ENCODE results near the gene PRND. TPM values are rescaled to one million over a fixed set of nuclear protein-coding genes. Genes with fewer than 3 reads are reported as not detected.
"Not testable (repeated sequence)": the region's sequence is repeated elsewhere in the genome, so short reads cannot be mapped to it uniquely, and the experiment has no call there.

PRND gene
- total RNA-seq, 1 experiment from 2014 or later = 0.04 TPM

DNA sequence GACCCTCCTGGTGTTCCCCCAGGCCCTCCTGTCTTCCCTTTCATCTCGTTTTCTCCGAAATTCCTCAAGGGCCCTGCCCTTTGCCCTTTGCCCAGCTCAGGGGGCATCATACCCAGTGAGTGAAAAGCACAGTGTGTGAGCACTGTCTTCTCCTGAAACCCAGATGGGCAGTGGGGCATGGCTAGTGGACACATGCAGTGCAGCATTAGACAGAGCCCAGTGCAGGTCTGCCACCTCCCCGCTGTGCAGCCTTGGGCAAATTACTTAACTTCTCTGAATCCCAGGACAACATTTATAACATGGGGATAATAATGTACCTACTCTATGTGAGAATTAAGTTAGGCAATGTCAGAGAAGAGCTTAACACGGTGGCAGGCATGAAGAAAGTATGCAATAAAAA, 1.3 kb downstream of the PRND start:
- H3K18ac ChIP-seq (ENCODE audit: insufficient read length, low read depth, low read length) = no peak overlapping the region
- H4K20me1 ChIP-seq (ENCODE audit: control insufficient read depth, insufficient read depth, insufficient read length) = no peaks in the 10 kb centered on the region
- no peak overlapping the region for H3K27ac Mint-ChIP-seq
- H3K36me3 Mint-ChIP-seq (ENCODE audit: insufficient read depth in 1 of 3, low read depth in 3 of 3) = no peaks in the 10 kb centered on the region; a peak in 1 of 7 replicates
- no peaks in the 10 kb centered on the region for H3K79me1 ChIP-seq (ENCODE audit: insufficient read depth, low read depth, low read length, poor library complexity, severe bottlenecking)
- TF ChIP-seq, protein P1, sequence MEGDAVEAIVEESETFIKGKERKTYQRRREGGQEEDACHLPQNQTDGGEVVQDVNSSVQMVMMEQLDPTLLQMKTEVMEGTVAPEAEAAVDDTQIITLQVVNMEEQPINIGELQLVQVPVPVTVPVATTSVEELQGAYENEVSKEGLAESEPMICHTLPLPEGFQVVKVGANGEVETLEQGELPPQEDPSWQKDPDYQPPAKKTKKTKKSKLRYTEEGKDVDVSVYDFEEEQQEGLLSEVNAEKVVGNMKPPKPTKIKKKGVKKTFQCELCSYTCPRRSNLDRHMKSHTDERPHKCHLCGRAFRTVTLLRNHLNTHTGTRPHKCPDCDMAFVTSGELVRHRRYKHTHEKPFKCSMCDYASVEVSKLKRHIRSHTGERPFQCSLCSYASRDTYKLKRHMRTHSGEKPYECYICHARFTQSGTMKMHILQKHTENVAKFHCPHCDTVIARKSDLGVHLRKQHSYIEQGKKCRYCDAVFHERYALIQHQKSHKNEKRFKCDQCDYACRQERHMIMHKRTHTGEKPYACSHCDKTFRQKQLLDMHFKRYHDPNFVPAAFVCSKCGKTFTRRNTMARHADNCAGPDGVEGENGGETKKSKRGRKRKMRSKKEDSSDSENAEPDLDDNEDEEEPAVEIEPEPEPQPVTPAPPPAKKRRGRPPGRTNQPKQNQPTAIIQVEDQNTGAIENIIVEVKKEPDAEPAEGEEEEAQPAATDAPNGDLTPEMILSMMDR (conservative IDR thresholded peaks at IDR 0.05) = no peak
- no peak overlapping the region for H2AFZ ChIP-seq (ENCODE audit: low read length)
- H2AK5ac ChIP-seq (ENCODE audit: insufficient read length, low read length) = no peak overlapping the region
- H3K9me3 ChIP-seq (ENCODE audit: control insufficient read depth, low read depth, low read length) = no peaks in the 10 kb centered on the region
- no peak overlapping the region for H3K23ac ChIP-seq (ENCODE audit: insufficient read length, low read depth, low read length)
- no peak overlapping the region for H3K56ac ChIP-seq (ENCODE audit: insufficient read length, low read depth, low read length)
- no peak overlapping the region for H3K4me2 ChIP-seq (ENCODE audit: insufficient read depth, insufficient read length, low read length)
- H3K9ac ChIP-seq (ENCODE audit: extremely low read depth, insufficient read length, low read length) = no peak overlapping the region
- H2BK12ac ChIP-seq (ENCODE audit: insufficient read length, low read depth, low read length) = no peak overlapping the region
- H3K9me3 Mint-ChIP-seq = peaks cover 0 to 3% of the 10 kb centered on the region in 2 experiments; a peak in 1 of 5 replicates
- no peak overlapping the region for H2BK20ac ChIP-seq (ENCODE audit: low read depth, low read length, poor library complexity, severe bottlenecking)
- H2BK120ac ChIP-seq (ENCODE audit: low read depth, low read length, poor library complexity, severe bottlenecking) = no peak overlapping the region
- H3K79me2 ChIP-seq (ENCODE audit: insufficient read depth, low read length) = no peaks in the 10 kb centered on the region
- no peak overlapping the region for H3T11ph ChIP-seq (ENCODE audit: low read length)
- H2BK5ac ChIP-seq (ENCODE audit: insufficient read length, low read length) = no peak overlapping the region
- H3K4ac ChIP-seq (ENCODE audit: low read depth, low read length) = no peak overlapping the region
- no peak overlapping the region for H4K91ac ChIP-seq (ENCODE audit: insufficient read length, low read depth, low read length)
- H3K27me3 ChIP-seq (ENCODE audit: insufficient read depth, low read length) = no peaks in the 10 kb centered on the region
- no peak overlapping the region for H3K4me3 Mint-ChIP-seq
- H2BK15ac ChIP-seq (ENCODE audit: low read depth, low read length) = no peak overlapping the region
- H3K14ac ChIP-seq (ENCODE audit: insufficient read depth, low read length) = no peak overlapping the region
- H4K5ac ChIP-seq (ENCODE audit: insufficient read length, low read depth, low read length) = no peak overlapping the region
- WGBS (ENCODE audit: extremely low coverage, insufficient read length, low lambda C conversion rate) = no CpG with 5 or more reads among the region's 4 CpGs
- no peaks in the 10 kb centered on the region for H3K23me2 ChIP-seq (ENCODE audit: insufficient read length, low read depth, low read length, poor library complexity, severe bottlenecking)
- peaks cover 25 to 28% of the 10 kb centered on the region in 2 experiments for H3K4me1 Mint-ChIP-seq
- H4K8ac ChIP-seq (replicated peaks; ENCODE audit: insufficient read length, low read depth, low read length) = no peak overlapping the region
- DNase-seq = no peak
- H3K27me3 Mint-ChIP-seq (ENCODE audit: low read depth) = peaks cover 8% of the 10 kb centered on the region
- no peaks in the 10 kb centered on the region for H3K4me1 ChIP-seq (ENCODE audit: insufficient read depth, low read length)
- H3K27ac ChIP-seq (ENCODE audit: insufficient read length, low read depth, low read length) = no peak overlapping the region

DNA sequence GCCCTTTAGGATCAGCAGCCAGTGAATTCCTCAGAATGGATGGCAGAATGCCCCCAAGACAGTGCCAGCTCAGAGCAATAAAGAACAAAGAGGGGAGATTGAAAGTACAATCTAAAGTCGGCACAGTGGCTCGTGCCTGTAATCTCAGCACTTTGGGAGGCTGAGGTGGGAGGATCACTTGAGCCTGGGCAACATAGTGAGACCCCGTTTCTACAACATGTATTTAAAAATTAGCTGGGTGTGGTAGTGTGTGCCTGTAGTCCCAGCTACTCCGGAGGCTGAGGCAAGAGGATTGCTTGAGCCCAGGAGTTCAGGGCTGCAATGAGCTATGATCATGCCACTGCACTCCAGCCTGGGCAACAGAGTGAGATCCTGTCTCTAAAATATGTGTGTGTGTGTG, 1.8 kb downstream of the PRND start:
- not testable (repeated sequence) for H3K79me2 ChIP-seq (ENCODE audit: insufficient read depth, low read length); H3K23ac ChIP-seq (ENCODE audit: insufficient read length, low read depth, low read length); H2BK15ac ChIP-seq (ENCODE audit: low read depth, low read length); H3K9ac ChIP-seq (ENCODE audit: extremely low read depth, insufficient read length, low read length); H2BK20ac ChIP-seq (ENCODE audit: low read depth, low read length, poor library complexity, severe bottlenecking); H3K27ac Mint-ChIP-seq; H3K79me1 ChIP-seq (ENCODE audit: insufficient read depth, low read depth, low read length, poor library complexity, severe bottlenecking); H3K14ac ChIP-seq (ENCODE audit: insufficient read depth, low read length); H3K27ac ChIP-seq (ENCODE audit: insufficient read length, low read depth, low read length); H3K36me3 Mint-ChIP-seq (ENCODE audit: insufficient read depth in 1 of 3, low read depth in 3 of 3); H3K4me2 ChIP-seq (ENCODE audit: insufficient read depth, insufficient read length, low read length); H3K4ac ChIP-seq (ENCODE audit: low read depth, low read length); H3K4me1 ChIP-seq (ENCODE audit: insufficient read depth, low read length); H4K20me1 ChIP-seq (ENCODE audit: control insufficient read depth, insufficient read depth, insufficient read length); H3K9me3 ChIP-seq (ENCODE audit: control insufficient read depth, low read depth, low read length); H4K8ac ChIP-seq (replicated peaks; ENCODE audit: insufficient read length, low read depth, low read length); H3K56ac ChIP-seq (ENCODE audit: insufficient read length, low read depth, low read length); H3T11ph ChIP-seq (ENCODE audit: low read length); H2AFZ ChIP-seq (ENCODE audit: low read length); H2BK5ac ChIP-seq (ENCODE audit: insufficient read length, low read length); H3K27me3 ChIP-seq (ENCODE audit: insufficient read depth, low read length); H3K4me3 Mint-ChIP-seq; H4K5ac ChIP-seq (ENCODE audit: insufficient read length, low read depth, low read length); H3K23me2 ChIP-seq (ENCODE audit: insufficient read length, low read depth, low read length, poor library complexity, severe bottlenecking); H3K27me3 Mint-ChIP-seq (ENCODE audit: low read depth); H4K91ac ChIP-seq (ENCODE audit: insufficient read length, low read depth, low read length); H3K9me3 Mint-ChIP-seq; H2BK12ac ChIP-seq (ENCODE audit: insufficient read length, low read depth, low read length); DNase-seq; H3K18ac ChIP-seq (ENCODE audit: insufficient read length, low read depth, low read length); H2BK120ac ChIP-seq (ENCODE audit: low read depth, low read length, poor library complexity, severe bottlenecking); H2AK5ac ChIP-seq (ENCODE audit: insufficient read length, low read length)
- no CpG with 5 or more reads among the region's 4 CpGs for WGBS (ENCODE audit: extremely low coverage, insufficient read length, low lambda C conversion rate)
- peaks cover 25 to 30% of the 10 kb centered on the region in 2 experiments for H3K4me1 Mint-ChIP-seq
